ENCODE measurements around the gene ELK3.

ELK3 gene

GRCh38 chr12:96215919-96216273, 21.7 kb downstream of the ELK3 start:
- TF ChIP-seq, protein P1, sequence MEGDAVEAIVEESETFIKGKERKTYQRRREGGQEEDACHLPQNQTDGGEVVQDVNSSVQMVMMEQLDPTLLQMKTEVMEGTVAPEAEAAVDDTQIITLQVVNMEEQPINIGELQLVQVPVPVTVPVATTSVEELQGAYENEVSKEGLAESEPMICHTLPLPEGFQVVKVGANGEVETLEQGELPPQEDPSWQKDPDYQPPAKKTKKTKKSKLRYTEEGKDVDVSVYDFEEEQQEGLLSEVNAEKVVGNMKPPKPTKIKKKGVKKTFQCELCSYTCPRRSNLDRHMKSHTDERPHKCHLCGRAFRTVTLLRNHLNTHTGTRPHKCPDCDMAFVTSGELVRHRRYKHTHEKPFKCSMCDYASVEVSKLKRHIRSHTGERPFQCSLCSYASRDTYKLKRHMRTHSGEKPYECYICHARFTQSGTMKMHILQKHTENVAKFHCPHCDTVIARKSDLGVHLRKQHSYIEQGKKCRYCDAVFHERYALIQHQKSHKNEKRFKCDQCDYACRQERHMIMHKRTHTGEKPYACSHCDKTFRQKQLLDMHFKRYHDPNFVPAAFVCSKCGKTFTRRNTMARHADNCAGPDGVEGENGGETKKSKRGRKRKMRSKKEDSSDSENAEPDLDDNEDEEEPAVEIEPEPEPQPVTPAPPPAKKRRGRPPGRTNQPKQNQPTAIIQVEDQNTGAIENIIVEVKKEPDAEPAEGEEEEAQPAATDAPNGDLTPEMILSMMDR (IDR thresholded peaks at IDR 0.05; ENCODE audit: low read depth, low read length, missing control alignments): no peak
- H3K4me3 ChIP-seq (ENCODE audit: low read depth, low read length): no peak overlapping the region
- H3K27ac ChIP-seq: no peak overlapping the region
- in situ Hi-C loops (cut with HindIII; ENCODE audit: low pct_ligation_motif_present, low sequenced_read_pairs): loop anchor here (25.0 kb wide), 1 partner anchor 154 kb away; no protein-coding TSS in a partner anchor
- no peaks in the 10 kb centered on the region for H3K27me3 ChIP-seq (replicated peaks)
- peaks cover 17% of the 10 kb centered on the region for H3K36me3 ChIP-seq (replicated peaks)
- DNase-seq: no peak

GRCh38 chr12:96218989-96219678, 25.0 kb downstream of the ELK3 start:
- DNase-seq: no peak
- TF ChIP-seq, protein P1 (IDR thresholded peaks at IDR 0.05; ENCODE audit: low read depth, low read length, missing control alignments): no peak
- in situ Hi-C loops (cut with HindIII; ENCODE audit: low pct_ligation_motif_present, low sequenced_read_pairs): loop anchor here (25.0 kb wide), 1 partner anchor 157 kb away; no protein-coding TSS in a partner anchor
- no peaks in the 10 kb centered on the region for H3K27me3 ChIP-seq (replicated peaks)
- peak overlapping the region; percentile 92 for H3K27ac ChIP-seq
- peaks cover 20% of the 10 kb centered on the region for H3K36me3 ChIP-seq (replicated peaks)
- no peak overlapping the region for H3K4me3 ChIP-seq (ENCODE audit: low read depth, low read length)

GRCh38 chr12:96219700-96220206, 25.6 kb downstream of the ELK3 start:
- TF ChIP-seq, protein P1 (IDR thresholded peaks at IDR 0.05; ENCODE audit: low read depth, low read length, missing control alignments): no peak
- in situ Hi-C loops (cut with HindIII; ENCODE audit: low pct_ligation_motif_present, low sequenced_read_pairs): loop anchor here (25.0 kb wide), 1 partner anchor 157 kb away; no protein-coding TSS in a partner anchor
- DNase-seq: peak; percentile 98
- Histone ChIP-seq H3K36me3 (replicated peaks) (peaks cover 25% of the 10 kb centered on the region), H3K27ac (peak overlapping the region; percentile 92), H3K4me3 (ENCODE audit: low read depth, low read length) (no peak overlapping the region), H3K27me3 (replicated peaks) (no peaks in the 10 kb centered on the region)

- H3K36me3 ChIP-seq (replicated peaks): peaks cover 33% of the 10 kb centered on the region
- DNase-seq: peak; percentile 42
- TF ChIP-seq, protein P1 (IDR thresholded peaks at IDR 0.05; ENCODE audit: low read depth, low read length, missing control alignments): no peak
- in situ Hi-C loops (cut with HindIII; ENCODE audit: low pct_ligation_motif_present, low sequenced_read_pairs): loop anchor here (25.0 kb wide), 1 partner anchor 159 kb away; no protein-coding TSS in a partner anchor
- H3K27me3 ChIP-seq (replicated peaks): no peaks in the 10 kb centered on the region
- H3K4me3 ChIP-seq (ENCODE audit: low read depth, low read length): no peak overlapping the region
- H3K27ac ChIP-seq: peak overlapping the region; percentile 92
Measured at GRCh38 chr12:96220902-96221301, 26.7 kb downstream of the ELK3 start.

GRCh38 chr12:96221391-96221790, 27.2 kb downstream of the ELK3 start:
- DNase-seq: no peak
- TF ChIP-seq, protein P1 (IDR thresholded peaks at IDR 0.05; ENCODE audit: low read depth, low read length, missing control alignments): no peak
- H3K36me3 ChIP-seq (replicated peaks): peaks cover 32% of the 10 kb centered on the region
- no peak overlapping the region for H3K4me3 ChIP-seq (ENCODE audit: low read depth, low read length)
- in situ Hi-C loops (cut with HindIII; ENCODE audit: low pct_ligation_motif_present, low sequenced_read_pairs): loop anchor here (25.0 kb wide), 1 partner anchor 159 kb away; no protein-coding TSS in a partner anchor
- no peaks in the 10 kb centered on the region for H3K27me3 ChIP-seq (replicated peaks)
- peak overlapping the region; percentile 32 for H3K27ac ChIP-seq

All from brain microvascular endothelial cell (primary cell).